PFSK-1 (cell line): ENCODE results near the gene RBBP8NL.

Experiments used
- FOXP2 ChIP-seq: optimal IDR thresholded peaks from 2 replicates; pipeline ENCODE3; 2011; ENCODE audit warnings: borderline replicate concordance, control low read depth, inconsistent platforms; ENCODE audit not compliant: insufficient read depth; ENCODE audit errors: extremely low read length, extremely low read depth
- POLR2AphosphoS5 ChIP-seq: IDR thresholded peaks from 2 replicates; pipeline ENCODE4 v1.6.1; 2012; ENCODE audit warnings: low read depth, mild to moderate bottlenecking, control low read depth, low read length, moderate library complexity
- SIN3A ChIP-seq: IDR thresholded peaks from 2 replicates; pipeline ENCODE4 v1.6.1; 2012; ENCODE audit warnings: mild to moderate bottlenecking, low read length, moderate library complexity, borderline replicate concordance; ENCODE audit not compliant: insufficient read depth
- TAF1 ChIP-seq: IDR thresholded peaks from 2 replicates; pipeline ENCODE4 v1.6.1; 2012; ENCODE audit warnings: low read length, control low read depth, borderline replicate concordance; ENCODE audit not compliant: insufficient read depth
- TF ChIP-seq, protein P1 (sequence below), 2 experiments: IDR thresholded peaks; 2 replicates each; pipeline versions ENCODE4 v1.6.1 to v1.8.0; 2011 to 2012; ENCODE audit warnings: low read depth in 2 of 2, low read length in 2 of 2, control low read depth in 1 of 2, inconsistent platforms in 1 of 2, mild to moderate bottlenecking in 1 of 2, moderate library complexity in 1 of 2; ENCODE audit not compliant: insufficient read depth in 1 of 2

DNA sequence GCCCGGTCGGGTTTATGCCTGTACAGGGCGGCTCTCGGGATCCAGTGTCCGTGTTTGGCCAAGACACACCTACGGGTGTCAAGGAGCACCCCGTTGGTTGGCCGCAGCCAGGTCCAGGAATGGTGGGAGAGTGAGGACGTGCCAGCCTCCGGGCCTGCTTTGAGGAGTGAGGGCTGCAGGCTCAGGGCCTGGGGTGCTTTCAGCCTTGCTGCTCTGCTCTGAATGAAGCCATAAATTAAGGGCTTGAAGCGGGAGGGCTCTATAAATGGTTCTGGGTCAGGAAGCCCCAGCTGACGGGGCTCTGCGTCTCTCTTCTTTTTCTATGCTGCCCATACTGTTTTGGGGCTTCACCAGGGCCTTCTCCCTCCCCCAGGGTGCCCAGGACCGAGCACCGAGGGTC, 33.3 kb upstream of the RBBP8NL start:
- no peak for TF ChIP-seq POLR2AphosphoS5
- TF ChIP-seq, protein P1, sequence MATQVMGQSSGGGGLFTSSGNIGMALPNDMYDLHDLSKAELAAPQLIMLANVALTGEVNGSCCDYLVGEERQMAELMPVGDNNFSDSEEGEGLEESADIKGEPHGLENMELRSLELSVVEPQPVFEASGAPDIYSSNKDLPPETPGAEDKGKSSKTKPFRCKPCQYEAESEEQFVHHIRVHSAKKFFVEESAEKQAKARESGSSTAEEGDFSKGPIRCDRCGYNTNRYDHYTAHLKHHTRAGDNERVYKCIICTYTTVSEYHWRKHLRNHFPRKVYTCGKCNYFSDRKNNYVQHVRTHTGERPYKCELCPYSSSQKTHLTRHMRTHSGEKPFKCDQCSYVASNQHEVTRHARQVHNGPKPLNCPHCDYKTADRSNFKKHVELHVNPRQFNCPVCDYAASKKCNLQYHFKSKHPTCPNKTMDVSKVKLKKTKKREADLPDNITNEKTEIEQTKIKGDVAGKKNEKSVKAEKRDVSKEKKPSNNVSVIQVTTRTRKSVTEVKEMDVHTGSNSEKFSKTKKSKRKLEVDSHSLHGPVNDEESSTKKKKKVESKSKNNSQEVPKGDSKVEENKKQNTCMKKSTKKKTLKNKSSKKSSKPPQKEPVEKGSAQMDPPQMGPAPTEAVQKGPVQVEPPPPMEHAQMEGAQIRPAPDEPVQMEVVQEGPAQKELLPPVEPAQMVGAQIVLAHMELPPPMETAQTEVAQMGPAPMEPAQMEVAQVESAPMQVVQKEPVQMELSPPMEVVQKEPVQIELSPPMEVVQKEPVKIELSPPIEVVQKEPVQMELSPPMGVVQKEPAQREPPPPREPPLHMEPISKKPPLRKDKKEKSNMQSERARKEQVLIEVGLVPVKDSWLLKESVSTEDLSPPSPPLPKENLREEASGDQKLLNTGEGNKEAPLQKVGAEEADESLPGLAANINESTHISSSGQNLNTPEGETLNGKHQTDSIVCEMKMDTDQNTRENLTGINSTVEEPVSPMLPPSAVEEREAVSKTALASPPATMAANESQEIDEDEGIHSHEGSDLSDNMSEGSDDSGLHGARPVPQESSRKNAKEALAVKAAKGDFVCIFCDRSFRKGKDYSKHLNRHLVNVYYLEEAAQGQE (IDR thresholded peaks at IDR 0.05; ENCODE audit: insufficient read depth in 1 of 2, low read depth in 2 of 2, low read length in 2 of 2), result no peak
- no peak for TF ChIP-seq TAF1
- TF ChIP-seq SIN3A, result no peak
- TF ChIP-seq FOXP2, result no peak
